ENCODE data around the gene EGFR.

Gene EGFR

GRCh38 chr7:55190511-55191160 lies 171.8 kb downstream of the EGFR start:
- DNase-seq (ENCODE audit: low read depth) = no peak

GRCh38 chr7:55191161-55191925 lies 172.5 kb downstream of the EGFR start:
- DNase-seq (ENCODE audit: low read depth) = no peak

- DNase-seq (ENCODE audit: low read depth) = no peak
Measured at GRCh38 chr7:55191926-55192692, 173.3 kb downstream of the EGFR start.

- DNase-seq (ENCODE audit: low read depth) = peak; percentile 79
Measured at GRCh38 chr7:55192723-55193122, 173.9 kb downstream of the EGFR start.

- no peak for DNase-seq (ENCODE audit: low read depth)
Measured at GRCh38 chr7:55193245-55193644, 174.4 kb downstream of the EGFR start.

GRCh38 chr7:55194522-55194921 lies 175.7 kb downstream of the EGFR start:
- DNase-seq (ENCODE audit: low read depth) = no peak

GRCh38 chr7:55198634-55199392 lies 180.0 kb downstream of the EGFR start:
- DNase-seq (ENCODE audit: low read depth) = no peak

- DNase-seq (ENCODE audit: low read depth) = no peak
Measured at GRCh38 chr7:55199418-55199817, 180.6 kb downstream of the EGFR start.

- no peak for DNase-seq (ENCODE audit: low read depth)
Measured at GRCh38 chr7:55200441-55200840, 181.6 kb downstream of the EGFR start.

- DNase-seq (ENCODE audit: low read depth) = no peak
Measured at GRCh38 chr7:55202150-55202913, 183.5 kb downstream of the EGFR start.

GRCh38 chr7:55203300-55203699 lies 184.5 kb downstream of the EGFR start:
- DNase-seq (ENCODE audit: low read depth) = no peak

GRCh38 chr7:55205124-55205955 lies 186.5 kb downstream of the EGFR start:
- DNase-seq (ENCODE audit: low read depth) = no peak

- DNase-seq (ENCODE audit: low read depth) = no peak
Measured at GRCh38 chr7:55206235-55207029, 187.6 kb downstream of the EGFR start.

- DNase-seq (ENCODE audit: low read depth) = no peak
Measured at GRCh38 chr7:55207436-55208125, 188.8 kb downstream of the EGFR start.

- no peak for DNase-seq (ENCODE audit: low read depth)
Measured at GRCh38 chr7:55209366-55209765, 190.5 kb downstream of the EGFR start.

GRCh38 chr7:55210176-55210575 lies 191.4 kb downstream of the EGFR start:
- DNase-seq (ENCODE audit: low read depth) = no peak

- no peak for DNase-seq (ENCODE audit: low read depth)
Measured at GRCh38 chr7:55210716-55211115, 191.9 kb downstream of the EGFR start.

- DNase-seq (ENCODE audit: low read depth) = no peak
Measured at GRCh38 chr7:55211726-55212125, 192.9 kb downstream of the EGFR start.

- no peak for DNase-seq (ENCODE audit: low read depth)
Measured at GRCh38 chr7:55212176-55212575, 193.4 kb downstream of the EGFR start.

Data from HS-5 (cell line).